GM12878 (cell line): ENCODE data around the gene RCE1. TPM values are rescaled to one million over a fixed set of nuclear protein-coding genes. Genes with fewer than 3 reads are reported as not detected.

Experiments
- ATAC-seq: fragments of 200-7000 bp; cut with Tn5 transposase; 3 replicates; pipeline ENCODE4 v1.9.1; 2020; ENCODE audit warnings: mild to moderate bottlenecking, moderate library complexity
- BruUV-seq: library from RNA; stranded (reverse); fragments of 400-500 nt; replicated peaks from 2 replicates; lab custom pipeline; 2021; lab: Mats Ljungman, UMichigan
- CTCF ChIA-PET: fragments of 300-600 bp; sonication (Branson Sonifier 250); formaldehyde crosslinking; extraction: SDS; loops from one replicate; lab custom pipeline; 2021; ENCODE audit warnings: inconsistent platforms; lab: Yijun Ruan, JAX
- POLR2A ChIA-PET: fragments of 350-600 bp; formaldehyde crosslinking; extraction: SDS; loops from one replicate; lab custom pipeline; 2021; ENCODE audit warnings: inconsistent platforms; lab: Charles Lee
- RAD21 ChIA-PET: fragments of 300-600 bp; sonication (Branson Sonifier 250); formaldehyde crosslinking; loops from one replicate; lab custom pipeline; 2023; ENCODE audit warnings: antibody characterized with exemption; ENCODE audit not compliant: unreplicated experiment; lab: Charles Lee
- SMC1A ChIA-PET: fragments of 300-600 bp; sonication (Branson Sonifier 250); formaldehyde crosslinking; loops from one replicate; lab custom pipeline; 2023; ENCODE audit not compliant: unreplicated experiment, uncharacterized antibody; lab: Charles Lee
- DNase-seq: peaks from one replicate; pipeline ENCODE4 v3.0.0-alpha.2; 2011; ENCODE audit warnings: low read depth, low spot score
- FAIRE-seq: peaks from 3 replicates; lab custom pipeline; 2011; peaks lifted over from hg19 to GRCh38; lab: Jason Lieb, UNC
- H2AFZ ChIP-seq: 2 replicates; pipeline ENCODE4 v1.6.0; 2011; ENCODE audit warnings: low read depth, low read length, control low read depth; ENCODE audit not compliant: control insufficient read depth
- H3K27ac ChIP-seq: 2 replicates; pipeline ENCODE4 v1.5.1; 2011; ENCODE audit warnings: control low read depth; ENCODE audit not compliant: control insufficient read depth, insufficient read depth
- H3K27me3 ChIP-seq, 2 experiments: replicated peaks in 1 of 2; 2 replicates each; pipeline versions ENCODE4 v1.6.0 to v1.6.1; 2011; ENCODE audit warnings: low read length in 1 of 2; ENCODE audit not compliant: control insufficient read depth in 2 of 2, insufficient read depth in 2 of 2
- H3K36me3 ChIP-seq, 2 experiments: 2 replicates each; pipeline ENCODE4 v1.5.1; 2011; ENCODE audit warnings: low read length in 1 of 2; ENCODE audit not compliant: control insufficient read depth in 2 of 2, insufficient read depth in 2 of 2
- H3K4me1 ChIP-seq: 2 replicates; pipeline ENCODE4 v1.6.1; 2011; ENCODE audit warnings: mild to moderate bottlenecking, low read length, moderate library complexity, mixed read lengths; ENCODE audit not compliant: control insufficient read depth, insufficient read depth
- H3K4me2 ChIP-seq: 2 replicates; pipeline ENCODE4 v1.6.0; 2011; ENCODE audit warnings: control low read depth; ENCODE audit not compliant: control insufficient read depth, insufficient read depth
- H3K4me3 ChIP-seq: fragments of 200-600 bp; sonication (generic); 2 replicates; pipeline ENCODE4 v1.5.1; 2016
- H3K79me2 ChIP-seq: 2 replicates; pipeline ENCODE4 v1.6.0; 2011; ENCODE audit warnings: low read length; ENCODE audit not compliant: control insufficient read depth, insufficient read depth
- H3K9ac ChIP-seq: 2 replicates; pipeline ENCODE4 v1.8.0; 2011; ENCODE audit warnings: low read length, control low read depth, mixed read lengths; ENCODE audit not compliant: control insufficient read depth, insufficient read depth
- H3K9me3 ChIP-seq: replicated peaks from 3 replicates; pipeline ENCODE4 v1.5.1; 2011; ENCODE audit warnings: mild to moderate bottlenecking, low read length; ENCODE audit not compliant: control insufficient read depth, insufficient read depth
- H4K20me1 ChIP-seq: 2 replicates; pipeline ENCODE4 v1.6.0; 2011; ENCODE audit not compliant: control insufficient read depth, insufficient read depth
- ESRRA ChIP-seq: IDR thresholded peaks from 2 replicates; pipeline ENCODE4 v1.6.1; 2012; ENCODE audit warnings: mild to moderate bottlenecking, low read length, improper control_type of control experiment
- FOXK2 ChIP-seq: fragments of 450-650 bp; IDR thresholded peaks from 2 replicates; pipeline ENCODE4 v1.6.1; 2017; ENCODE audit warnings: mild to moderate bottlenecking, moderate library complexity
- IKZF2 ChIP-seq, 2 experiments: fragments of 450-650 bp; IDR thresholded peaks; 2 replicates each; pipeline ENCODE4 v1.6.1; 2017; ENCODE audit warnings: mild to moderate bottlenecking in 2 of 2, moderate library complexity in 2 of 2
- IRF4 ChIP-seq: IDR thresholded peaks from 2 replicates; pipeline ENCODE4 v1.6.1; 2011; ENCODE audit warnings: low read depth, low read length
- MTA2 ChIP-seq: fragments of 450-650 bp; IDR thresholded peaks from 2 replicates; pipeline ENCODE4 v1.6.1; 2016; ENCODE audit warnings: low read depth, mild to moderate bottlenecking, moderate library complexity
- NRF1 ChIP-seq: conservative IDR thresholded peaks from 2 replicates; pipeline ENCODE4 v1.6.1; 2011; ENCODE audit warnings: mild to moderate bottlenecking, low read depth, low read length, improper control_type of control experiment
- PML ChIP-seq: IDR thresholded peaks from 2 replicates; pipeline ENCODE4 v1.6.1; 2012; ENCODE audit warnings: low read length, inconsistent platforms
- RBBP5 ChIP-seq: fragments of 200-600 bp; sonication (generic); conservative IDR thresholded peaks from 2 replicates; pipeline ENCODE4 v1.6.1; 2016
- SMAD1 ChIP-seq: fragments of 450-650 bp; IDR thresholded peaks from 2 replicates; pipeline ENCODE4 v1.6.1; 2018; ENCODE audit warnings: mild to moderate bottlenecking, low read depth; ENCODE audit not compliant: partially characterized antibody
- SPI1 ChIP-seq: IDR thresholded peaks from 2 replicates; pipeline ENCODE4 v1.6.1; 2011; ENCODE audit warnings: low read depth, mild to moderate bottlenecking, low read length, moderate library complexity, borderline replicate concordance; ENCODE audit not compliant: insufficient read depth
- TCF7 ChIP-seq: IDR thresholded peaks from 2 replicates; pipeline ENCODE4 v1.6.1; 2014; ENCODE audit warnings: antibody characterized with exemption, borderline replicate concordance
- ZNF217 ChIP-seq: fragments of 450-650 bp; IDR thresholded peaks from 2 replicates; pipeline ENCODE4 v1.6.1; 2017; ENCODE audit warnings: antibody characterized with exemption, mild to moderate bottlenecking
- ZNF622 ChIP-seq: fragments of 450-650 bp; IDR thresholded peaks from 2 replicates; pipeline ENCODE4 v1.6.1; 2017; ENCODE audit warnings: mild to moderate bottlenecking, inconsistent platforms
- WGBS: methylation state at CpG from one replicate; pipeline ENCODE4 v1.1.6; 2016; ENCODE audit warnings: low lambda C conversion rate; ENCODE audit not compliant: insufficient replicate concordance, insufficient coverage; ENCODE audit errors: missing lambda C conversion rate; 5-methylcytosine and 5-hydroxymethylcytosine counted together
- in situ Hi-C: fragments of 300-500 bp; cut with MboI; formaldehyde crosslinking; loops from 9 replicates; pipeline ENCODE4 v1.14.3; 2018; ENCODE audit warnings: mixed read lengths
- intact Hi-C: fragments of 100-400 bp; cut with micrococcal nuclease; formaldehyde crosslinking; loops from one replicate; pipeline ENCODE4 v1.14.2; 2022; ENCODE audit not compliant: unreplicated experiment
- polyA plus RNA-seq, 11 experiments: library from polyadenylated mRNA; depleted of rRNA in 4 of 11; unstranded in 6 of 11; stranded (reverse) in 5 of 11; fragments of >200 nt; fragmentation: Nextera tagmentation in 4 of 11; fragmentation: Illumina TruSeq in 1 of 11; extraction: Ambion mirVana in 4 of 11; extraction: Trizol in 1 of 11; gene quantifications; 1 replicate in 1 of 11; 2 replicates in 10 of 11; pipeline versions ENCODE4 v1.2.1 to v1.2.3, GENCODE V29; 2011 to 2016; ENCODE audit warnings: inconsistent platforms in 2 of 11, missing spikeins in 2 of 11, low read depth in 1 of 11
- total RNA-seq, 4 experiments: library from RNA; depleted of rRNA in 3 of 4; stranded (reverse); fragments of >200 nt in 3 of 4; fragmentation: Illumina TruSeq in 1 of 4; extraction: Trizol in 1 of 4; gene quantifications; 2 replicates each; pipeline versions ENCODE4 v1.2.1 to v1.2.3, GENCODE V29; 2013 to 2021
- TF ChIP-seq, protein P1 (sequence below), 3 experiments: IDR thresholded peaks in 2 of 3; conservative IDR thresholded peaks in 1 of 3; 2 replicates each; pipeline ENCODE4 v1.5.1; 2011; ENCODE audit warnings: low read depth in 3 of 3, low read length in 3 of 3, mild to moderate bottlenecking in 3 of 3, control low read depth in 2 of 3, moderate library complexity in 2 of 3, inconsistent platforms in 1 of 3, mixed read lengths in 1 of 3; ENCODE audit not compliant: control insufficient read depth in 2 of 3, insufficient read depth in 1 of 3; ENCODE audit errors: extremely low read depth in 1 of 3

Gene RCE1
- total and polyA plus RNA-seq, 10 of the 15 experiments (the other 5 are each of a cell fraction or from before 2014, with no cell fraction given) = 0.79 to 32.9 (median 16.4) TPM

- ChIA-PET POLR2A (no interaction called here), RAD21 (no interaction called here)
- Histone ChIP-seq H3K9me3 (no peaks in the 10 kb centered on the region), H3K4me2 (no peak overlapping the region), H3K79me2 (no peaks in the 10 kb centered on the region), H4K20me1 (no peaks in the 10 kb centered on the region), H3K4me1 (peaks cover 3% of the 10 kb centered on the region)
- BruUV-seq = no TSS peak
- intact Hi-C loops = no loop called here
- TF ChIP-seq RBBP5 (no peak), IRF4 (no peak), PML (no peak), SPI1 (no peak), MTA2 (no peak), IKZF2 (IDR thresholded peaks at IDR 0.05) (no peak), SMAD1 (no peak), TCF7 (no peak), FOXK2 (no peak), ESRRA (no peak), ZNF217 (no peak), NRF1 (no peak), ZNF622 (no peak)
- TF ChIP-seq, protein P1, sequence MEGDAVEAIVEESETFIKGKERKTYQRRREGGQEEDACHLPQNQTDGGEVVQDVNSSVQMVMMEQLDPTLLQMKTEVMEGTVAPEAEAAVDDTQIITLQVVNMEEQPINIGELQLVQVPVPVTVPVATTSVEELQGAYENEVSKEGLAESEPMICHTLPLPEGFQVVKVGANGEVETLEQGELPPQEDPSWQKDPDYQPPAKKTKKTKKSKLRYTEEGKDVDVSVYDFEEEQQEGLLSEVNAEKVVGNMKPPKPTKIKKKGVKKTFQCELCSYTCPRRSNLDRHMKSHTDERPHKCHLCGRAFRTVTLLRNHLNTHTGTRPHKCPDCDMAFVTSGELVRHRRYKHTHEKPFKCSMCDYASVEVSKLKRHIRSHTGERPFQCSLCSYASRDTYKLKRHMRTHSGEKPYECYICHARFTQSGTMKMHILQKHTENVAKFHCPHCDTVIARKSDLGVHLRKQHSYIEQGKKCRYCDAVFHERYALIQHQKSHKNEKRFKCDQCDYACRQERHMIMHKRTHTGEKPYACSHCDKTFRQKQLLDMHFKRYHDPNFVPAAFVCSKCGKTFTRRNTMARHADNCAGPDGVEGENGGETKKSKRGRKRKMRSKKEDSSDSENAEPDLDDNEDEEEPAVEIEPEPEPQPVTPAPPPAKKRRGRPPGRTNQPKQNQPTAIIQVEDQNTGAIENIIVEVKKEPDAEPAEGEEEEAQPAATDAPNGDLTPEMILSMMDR (IDR thresholded peaks at IDR 0.05 in 2 of 3, conservative IDR thresholded peaks at IDR 0.05 in 1 of 3; ENCODE audit: control insufficient read depth in 2 of 3, extremely low read depth in 1 of 3, insufficient read depth in 1 of 3, low read depth in 3 of 3, low read length in 3 of 3) = no peak
- TF ChIP-seq, all 136 proteins: peak for 0
- ATAC-seq (no peak), FAIRE-seq (no peak), DNase-seq (no peak)
- in situ Hi-C loops = no loop called here
- Histone ChIP-seq H2AFZ (no peak overlapping the region), H3K36me3 (peaks cover 0 to 4% of the 10 kb centered on the region in 2 experiments; a peak in 2 of 4 replicates), H3K27me3 (no peaks in the 10 kb centered on the region), H3K9ac (no peak overlapping the region), H3K4me3 (no peak overlapping the region), H3K27ac (no peak overlapping the region)
- 76% methylated on average over 21 of the region's 23 CpGs for WGBS
- ChIA-PET CTCF (interaction anchor here (0.9 kb wide), 1 partner anchor 173 kb away, joined by 4 read pairs; the partner anchor contains the start of gene RBM4B), SMC1A (no interaction called here)
Observed at GRCh38 chr11:66850588-66851238, 7.5 kb downstream of the RCE1 start.
